Activated T-helper 1 cell treated with anti-CD3 and anti-CD28 coated beads, Interleukin-2, amount 50 U/mL, for 16 hours (primary cell): ENCODE data around the gene ZNF783.
A peak's percentile ranks its signal among the peaks of the same experiment; 100 is the strongest.
"Not testable (repeated sequence)": the region's sequence is repeated elsewhere in the genome, so short reads cannot be mapped to it uniquely, and the experiment has no call there.

Source experiments
- DNase-seq, 2 donors: peaks; one replicate each; pipeline ENCODE4 v3.0.0-alpha.2; 2020; ENCODE audit warnings: low read depth in 1 of 2, low spot score in 1 of 2

The ZNF783 gene

DNA sequence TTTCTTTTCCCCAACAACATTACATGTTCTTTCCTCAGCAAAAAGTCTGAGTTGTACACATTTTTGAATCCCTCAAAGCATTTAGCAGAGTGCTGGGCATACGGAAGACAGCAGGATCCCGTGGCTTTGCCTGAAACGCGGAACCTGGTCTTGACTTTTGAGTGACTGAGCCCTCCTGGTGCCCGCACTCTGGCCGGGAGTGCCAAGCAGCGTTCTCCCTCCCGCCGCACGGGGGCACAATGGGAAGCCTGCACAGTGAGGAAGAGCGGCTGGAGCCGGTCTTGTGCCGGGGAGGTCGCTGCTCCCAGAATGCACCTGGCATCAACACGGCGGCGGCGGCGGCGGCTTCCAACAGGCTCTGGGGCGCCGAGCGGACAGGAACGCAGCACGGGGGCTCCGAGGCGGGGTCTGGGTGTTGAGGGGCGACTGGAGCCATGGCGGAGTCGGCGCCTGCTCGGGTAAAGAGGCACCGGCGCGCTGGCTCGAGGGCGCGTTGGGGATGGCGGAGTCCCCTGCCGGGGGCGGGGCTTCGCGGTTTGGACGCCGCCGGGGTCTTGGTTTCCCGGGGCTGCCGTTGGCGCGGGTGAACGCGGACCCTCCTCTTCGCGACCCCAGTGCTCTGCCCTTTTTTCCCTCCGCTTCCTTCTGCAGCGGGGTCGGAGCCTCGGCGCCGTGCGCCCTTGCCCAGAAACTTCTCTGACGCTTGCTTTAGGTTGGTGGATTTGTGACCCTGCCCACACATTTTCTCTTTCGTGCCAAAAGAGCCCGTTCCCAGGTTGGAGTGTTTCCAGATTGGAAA, 22.5 kb upstream of the ZNF783 start, which contains the start of gene ZNF212:
ZNF212 (plus strand) TSS at position 307 of the 799 bp plus-strand sequence; CDS start at position 435, 128 bp downstream.
- DNase-seq, result peak; percentile 79 to 86

- no peak for DNase-seq
Observed at GRCh38 chr7:149240637-149241036, 21.4 kb upstream of the ZNF783 start.

DNA sequence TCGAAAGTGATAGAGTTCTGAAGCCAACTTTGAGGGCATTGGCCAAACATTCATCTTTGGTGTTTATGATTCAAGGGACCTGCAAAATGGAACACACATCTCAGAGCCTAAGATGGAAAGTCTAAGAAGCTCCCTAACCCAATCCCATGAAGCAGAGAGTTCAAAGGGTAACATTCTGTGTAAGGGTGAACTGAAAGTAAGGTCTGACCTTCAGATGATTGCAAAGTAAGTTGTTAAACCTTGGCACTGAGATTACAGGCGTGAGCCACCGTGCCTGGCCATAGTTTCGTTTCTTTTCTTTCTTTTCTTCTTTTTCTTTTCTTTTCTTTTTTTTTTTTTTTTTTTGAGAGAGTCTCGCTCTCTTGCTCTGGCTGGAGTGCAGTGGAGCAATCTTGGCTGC, 20.3 kb upstream of the ZNF783 start:
- no peak for DNase-seq

DNA sequence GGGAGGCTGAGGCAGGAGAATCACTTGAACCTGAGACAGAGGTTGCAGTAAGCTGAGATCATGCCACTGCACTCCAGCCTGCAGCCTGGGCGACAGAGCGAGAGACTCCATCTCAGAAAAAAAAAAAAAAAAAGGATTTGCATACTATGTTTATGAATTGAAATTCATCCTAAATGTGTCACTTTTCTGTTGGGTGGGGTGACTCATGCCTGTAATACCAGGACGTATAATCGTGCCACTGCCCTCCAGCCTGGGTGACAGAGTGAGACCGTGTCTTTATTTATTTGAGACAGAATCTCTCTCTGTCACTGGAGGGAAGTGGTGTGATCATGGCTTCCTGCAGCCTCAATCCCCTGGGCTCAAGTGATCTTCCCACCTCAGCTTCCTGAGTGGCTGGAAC, 16.8 kb upstream of the ZNF783 start:
- no peak for DNase-seq

DNA sequence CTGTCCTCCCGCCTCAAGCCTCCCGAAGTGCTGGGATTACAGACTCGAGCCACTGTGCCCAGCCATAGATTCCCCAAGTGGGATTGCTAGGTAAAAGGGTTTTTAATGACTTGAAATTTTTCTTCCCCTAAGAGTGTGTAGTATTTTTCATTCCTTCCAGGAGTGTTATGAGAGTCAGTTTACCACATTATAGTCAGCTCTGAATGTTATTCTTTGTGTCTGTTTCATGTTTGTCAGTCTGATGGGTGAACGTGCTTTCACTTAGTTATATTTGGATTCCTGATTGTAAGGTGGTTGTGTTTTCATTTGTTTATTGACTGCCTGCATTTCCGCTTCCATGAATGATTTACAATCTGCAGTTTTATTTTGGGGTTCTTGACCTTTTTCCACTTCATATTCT, 16.3 kb upstream of the ZNF783 start:
- no peak for DNase-seq

DNA sequence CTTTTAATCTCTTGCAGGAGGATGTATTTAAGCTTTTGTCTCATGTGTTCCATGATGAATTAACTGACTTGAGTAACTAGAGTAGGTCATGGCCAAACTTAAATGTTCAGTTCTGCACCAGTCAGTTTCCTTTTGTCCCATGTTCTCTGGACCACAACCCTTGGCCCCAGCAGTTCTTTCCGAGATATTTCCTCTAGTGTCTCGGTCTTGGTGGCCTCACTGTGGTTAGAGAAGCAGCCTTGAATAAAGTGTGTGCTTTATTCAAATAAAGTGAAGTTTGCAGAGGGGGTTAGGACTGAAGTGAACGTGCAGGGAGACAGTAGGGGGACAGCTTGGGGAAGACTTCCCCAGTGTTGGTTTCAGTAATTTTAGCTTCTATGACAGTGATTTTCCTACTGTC, 13.2 kb upstream of the ZNF783 start:
- no peak for DNase-seq

DNA sequence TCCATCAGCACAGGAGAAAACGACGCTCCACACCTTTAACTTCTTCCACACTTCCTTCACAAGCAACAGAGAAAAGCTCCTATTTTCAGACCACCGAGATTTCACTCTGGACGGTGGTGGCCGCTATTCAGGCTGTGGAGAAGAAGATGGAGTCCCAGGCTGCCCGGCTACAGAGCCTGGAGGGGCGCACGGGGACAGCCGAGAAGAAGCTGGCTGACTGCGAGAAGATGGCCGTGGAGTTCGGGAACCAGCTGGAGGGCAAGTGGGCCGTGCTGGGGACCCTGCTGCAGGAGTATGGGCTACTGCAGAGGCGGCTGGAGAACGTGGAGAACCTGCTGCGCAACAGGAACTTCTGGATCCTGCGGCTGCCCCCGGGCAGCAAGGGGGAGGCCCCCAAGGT, 11.8 kb upstream of the ZNF783 start:
- not testable (repeated sequence) for DNase-seq

- not testable (repeated sequence) for DNase-seq
Observed at GRCh38 chr7:149251518-149251917, 10.5 kb upstream of the ZNF783 start.

DNA sequence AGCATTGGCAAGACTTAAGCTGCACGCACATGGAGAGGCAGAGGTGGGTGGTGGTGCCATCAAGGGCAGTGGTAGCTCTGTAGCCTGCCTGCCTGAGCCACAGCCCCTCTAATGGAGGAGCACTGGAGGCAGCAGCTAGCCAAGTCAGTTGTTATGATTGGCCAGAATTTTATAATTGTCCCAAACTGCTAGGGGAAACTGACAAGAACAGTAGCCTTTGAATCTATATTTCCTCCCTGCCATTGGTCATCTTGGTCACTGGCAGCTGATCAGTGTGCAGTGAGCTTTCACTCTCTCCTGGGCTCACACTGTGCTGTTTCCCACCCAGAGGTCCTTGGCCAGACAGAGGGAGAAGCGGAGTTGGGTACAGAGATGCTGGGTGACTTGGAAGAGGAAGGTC, 9.6 kb upstream of the ZNF783 start:
- no peak for DNase-seq

DNA sequence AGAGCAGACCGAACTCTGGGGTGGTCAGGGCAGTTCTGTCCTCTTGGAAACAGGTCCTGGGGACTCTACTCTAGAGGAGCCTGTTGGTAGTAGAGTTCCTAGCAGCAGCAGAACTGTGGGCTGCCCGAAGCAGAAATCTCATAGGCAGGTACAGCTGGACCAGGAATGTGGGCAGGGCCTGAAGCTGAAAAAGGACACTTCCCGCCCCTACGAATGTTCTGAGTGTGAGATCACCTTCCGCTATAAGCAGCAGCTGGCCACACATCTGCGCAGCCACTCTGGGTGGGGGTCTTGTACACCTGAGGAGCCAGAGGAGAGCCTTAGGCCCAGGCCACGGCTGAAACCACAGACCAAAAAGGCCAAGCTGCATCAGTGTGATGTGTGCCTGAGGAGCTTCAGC, 8.3 kb upstream of the ZNF783 start:
- DNase-seq, result no peak

DNA sequence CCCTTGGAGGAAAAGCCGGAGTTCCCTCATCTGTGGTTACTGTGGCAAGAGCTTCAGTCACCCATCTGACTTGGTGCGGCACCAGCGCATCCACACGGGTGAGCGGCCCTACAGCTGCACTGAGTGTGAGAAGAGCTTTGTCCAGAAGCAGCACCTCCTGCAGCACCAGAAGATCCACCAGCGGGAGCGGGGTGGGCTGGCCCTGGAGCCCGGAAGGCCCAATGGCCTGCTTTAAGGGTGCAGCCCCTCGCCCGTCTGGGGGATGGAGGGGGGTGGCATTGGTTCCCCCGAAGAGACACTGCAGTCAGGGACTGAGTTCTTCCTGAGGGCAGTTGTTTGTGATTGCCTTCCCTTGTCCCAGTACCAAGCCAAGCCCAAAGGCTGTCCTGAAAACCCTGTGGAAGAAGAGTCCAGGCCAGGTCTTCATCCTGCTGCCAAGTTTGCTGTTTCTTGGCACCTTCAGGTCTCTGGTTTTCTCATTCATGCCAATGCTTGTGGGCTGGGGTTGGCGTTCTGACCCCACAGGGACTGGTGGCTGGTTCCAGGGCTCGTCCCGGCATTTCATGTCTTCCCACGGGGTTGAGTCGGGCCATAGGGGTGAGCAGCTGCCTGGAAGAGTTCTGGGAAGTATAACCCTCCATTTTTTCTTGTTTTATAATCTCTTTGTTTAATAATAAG, 7.7 kb upstream of the ZNF783 start:
- no peak for DNase-seq

DNA sequence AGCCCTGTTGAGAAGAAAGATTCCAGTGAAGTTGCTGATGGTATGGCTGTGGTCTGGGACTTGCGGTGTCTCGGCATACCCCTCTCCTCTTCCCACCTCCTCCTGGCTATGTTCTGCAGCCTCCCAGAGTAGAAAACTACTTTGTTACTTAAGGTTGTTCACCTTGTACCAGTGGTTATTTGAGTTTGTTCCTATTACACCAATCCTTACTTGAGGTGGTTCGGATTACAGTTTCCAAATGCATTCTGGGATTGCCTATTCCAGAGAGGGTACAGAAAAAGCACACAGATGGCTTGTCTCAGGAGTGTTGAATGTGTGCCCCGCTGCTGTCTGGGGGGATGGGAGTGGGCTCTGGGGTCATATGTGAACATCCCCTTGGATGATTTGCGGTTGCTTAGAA, 6.8 kb upstream of the ZNF783 start:
- DNase-seq, result no peak

DNA sequence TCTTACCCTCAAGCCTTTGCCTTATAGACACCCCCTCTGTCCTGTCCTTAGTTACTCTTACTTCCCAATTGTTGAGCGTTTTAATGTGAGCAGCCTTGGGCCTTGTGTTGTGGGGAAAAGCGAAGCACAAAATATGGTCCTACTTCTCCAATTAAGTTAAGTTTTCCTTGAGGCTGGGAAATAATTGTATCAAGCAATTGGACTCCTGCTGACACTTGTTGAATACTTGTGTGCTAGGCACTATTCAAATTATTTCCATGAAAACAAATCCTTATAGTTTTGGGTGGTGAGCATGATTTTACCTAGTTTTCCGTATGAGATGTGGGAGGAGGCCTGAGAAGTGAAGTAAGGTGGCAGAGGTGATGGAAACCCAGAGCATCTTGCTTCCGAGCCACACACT, 5.4 kb upstream of the ZNF783 start:
- DNase-seq, result no peak

- DNase-seq, result no peak
Observed at GRCh38 chr7:149257146-149257545, 4.8 kb upstream of the ZNF783 start.

GRCh38 chr7:149261316-149261828, 624 bp upstream of the ZNF783 start:
- DNase-seq, result no peak

DNA sequence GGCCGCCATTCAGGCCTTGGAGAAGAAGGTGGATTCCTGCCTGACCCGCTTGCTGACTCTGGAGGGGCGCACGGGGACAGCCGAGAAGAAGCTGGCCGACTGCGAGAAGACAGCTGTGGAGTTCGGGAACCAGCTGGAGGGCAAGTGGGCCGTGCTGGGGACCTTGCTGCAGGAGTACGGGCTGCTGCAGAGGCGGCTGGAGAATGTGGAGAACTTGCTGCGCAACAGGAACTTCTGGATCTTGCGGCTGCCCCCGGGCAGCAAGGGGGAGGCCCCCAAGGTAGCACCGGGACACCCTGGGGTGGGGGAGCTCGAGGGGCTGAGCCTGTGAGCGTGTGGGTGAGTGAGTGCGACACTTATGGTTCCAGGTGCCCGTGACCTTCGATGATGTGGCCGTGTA, 4.5 kb downstream of the ZNF783 start:
- DNase-seq, result no peak

- DNase-seq, result no peak
Observed at GRCh38 chr7:149267733-149268132, 5.7 kb downstream of the ZNF783 start.

GRCh38 chr7:149274424-149274823, 12.4 kb downstream of the ZNF783 start:
- not testable (repeated sequence) for DNase-seq

- no peak for DNase-seq
Observed at GRCh38 chr7:149277871-149278270, 15.9 kb downstream of the ZNF783 start.

- no peak for DNase-seq
Observed at GRCh38 chr7:149278396-149278795, 16.4 kb downstream of the ZNF783 start.

DNA sequence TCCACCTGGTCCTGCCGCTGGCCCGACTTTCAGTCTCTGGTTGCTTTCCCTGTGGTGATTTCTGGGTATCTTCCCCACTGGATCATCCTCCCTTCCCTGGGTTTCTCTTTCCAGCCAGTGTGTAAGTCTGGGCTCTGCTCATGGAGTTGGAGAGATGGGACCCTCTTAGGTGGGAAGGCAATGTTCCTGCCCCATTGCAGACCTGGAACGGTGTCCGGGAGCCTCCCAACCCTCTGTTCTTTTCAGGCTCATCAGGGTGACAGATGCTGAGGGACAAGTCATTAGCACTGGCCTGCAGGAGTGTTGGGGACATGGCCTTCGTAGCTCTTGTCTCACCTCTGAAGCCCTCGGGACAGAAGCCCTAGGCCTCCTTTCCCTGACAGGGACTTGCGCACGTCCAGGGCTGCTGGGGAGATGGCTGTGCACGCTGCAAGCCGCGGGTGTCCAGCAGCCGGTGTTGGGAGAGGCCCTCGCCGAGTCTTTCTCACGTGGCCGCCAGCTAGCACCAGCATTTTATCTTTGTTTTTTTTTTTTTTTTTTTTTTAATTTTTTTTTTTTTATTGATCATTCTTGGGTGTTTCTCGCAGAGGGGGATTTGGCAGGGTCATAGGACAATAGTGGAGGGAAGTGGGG, 17.2 kb downstream of the ZNF783 start:
- DNase-seq, result no peak

DNA sequence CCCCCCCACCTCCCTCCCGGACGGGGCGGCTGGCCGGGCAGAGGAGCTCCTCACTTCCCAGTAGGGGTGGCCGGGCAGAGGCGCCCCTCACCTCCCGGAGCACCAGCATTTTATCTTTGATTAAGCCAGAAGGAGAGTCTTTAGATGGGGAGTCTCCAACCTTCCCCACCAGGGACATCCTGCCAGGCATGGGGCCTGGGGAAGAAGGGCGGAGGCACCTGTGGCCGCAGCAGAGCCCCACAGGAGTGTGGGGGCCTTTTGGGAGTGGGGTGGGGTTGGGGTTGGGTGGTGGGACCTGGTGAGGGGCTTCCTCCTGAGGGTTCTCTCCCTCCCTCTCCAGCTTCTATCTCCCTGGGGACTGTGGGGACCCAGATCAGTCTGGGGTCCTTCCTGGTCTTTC, 18.2 kb downstream of the ZNF783 start:
- DNase-seq, result no peak
